Endothelial cell of umbilical vein (primary cell): Measurements from ENCODE around the gene CXXC5. TPM values are rescaled to one million over a fixed set of nuclear protein-coding genes. Genes with fewer than 3 reads are reported as not detected.

ENCODE experiments used
- BruUV-seq: library from RNA; stranded (reverse); fragments of 400-500 nt; replicated peaks from 2 replicates; lab custom pipeline; 2021; lab: Mats Ljungman, UMichigan
- CTCF ChIA-PET: fragments of 300-600, 350-600 bp; sonication (Branson Sonifier 250); formaldehyde crosslinking; loops from one replicate; lab custom pipeline; 2021; ENCODE audit warnings: antibody characterized with exemption, inconsistent platforms; lab: Charles Lee
- POLR2A ChIA-PET: fragments of 300-600, 350-600 bp; sonication (Branson Sonifier 250); formaldehyde crosslinking; loops from one replicate; lab custom pipeline; 2021; ENCODE audit warnings: antibody characterized with exemption, inconsistent platforms; lab: Charles Lee
- DNase-seq: peaks from one replicate; pipeline ENCODE4 v3.0.0-alpha.2; 2011; ENCODE audit warnings: low read depth, low spot score
- FAIRE-seq: peaks from 2 replicates; lab custom pipeline; 2011; peaks lifted over from hg19 to GRCh38; lab: Jason Lieb, UNC
- H2AFZ ChIP-seq: 2 replicates; pipeline ENCODE4 v1.6.0; 2012; ENCODE audit warnings: low read depth, low read length, control low read depth, inconsistent platforms
- H3K27ac ChIP-seq: 2 replicates; pipeline ENCODE4 v1.5.1; 2011; ENCODE audit warnings: low read depth, mild to moderate bottlenecking, control low read depth, low read length, moderate library complexity; ENCODE audit not compliant: insufficient read depth
- H3K27me3 ChIP-seq, 2 experiments: 2 replicates each; pipeline versions ENCODE4 v1.6.0 to v1.6.1; 2011; ENCODE audit warnings: low read length in 2 of 2, mixed read lengths in 1 of 2; ENCODE audit not compliant: control insufficient read depth in 2 of 2, insufficient read depth in 2 of 2
- H3K36me3 ChIP-seq, 2 experiments: 2 replicates in 1 of 2; 3 replicates in 1 of 2; pipeline ENCODE4 v1.5.1; 2011; ENCODE audit warnings: low read length in 2 of 2, mild to moderate bottlenecking in 1 of 2, moderate library complexity in 1 of 2; ENCODE audit not compliant: control insufficient read depth in 2 of 2, insufficient read depth in 2 of 2; ENCODE audit errors: extremely low read depth in 1 of 2
- H3K4me1 ChIP-seq: 3 replicates; pipeline ENCODE4 v1.5.1; 2011; ENCODE audit warnings: mild to moderate bottlenecking, low read length; ENCODE audit not compliant: control insufficient read depth, insufficient read depth; ENCODE audit errors: extremely low read depth
- H3K4me2 ChIP-seq: 2 replicates; pipeline ENCODE4 v1.6.1; 2011; ENCODE audit warnings: low read length, control low read depth, mixed read lengths; ENCODE audit not compliant: insufficient read depth
- H3K4me3 ChIP-seq, 3 experiments: fragments of 200-600 bp in 1 of 3; sonication (generic), shearing (Covaris generic) in 1 of 3; replicated peaks in 1 of 3; 2 replicates each; pipeline ENCODE4 v1.5.1; 2011 to 2016; ENCODE audit warnings: control low read depth in 3 of 3, low read length in 3 of 3, mild to moderate bottlenecking in 2 of 3, inconsistent platforms in 1 of 3, low read depth in 1 of 3, moderate library complexity in 1 of 3; ENCODE audit not compliant: insufficient read depth in 1 of 3
- H3K79me2 ChIP-seq: 2 replicates; pipeline ENCODE4 v1.6.0; 2012; ENCODE audit warnings: low read length, inconsistent platforms; ENCODE audit not compliant: control insufficient read depth, insufficient read depth
- H3K9ac ChIP-seq: replicated peaks from 2 replicates; pipeline ENCODE3; 2011; ENCODE audit warnings: low read length, control low read depth; ENCODE audit not compliant: insufficient read depth; ENCODE audit errors: extremely low read depth
- H3K9me1 ChIP-seq: replicated peaks from 3 replicates; pipeline ENCODE4 v1.6.0; 2011; ENCODE audit warnings: mild to moderate bottlenecking, low read length; ENCODE audit not compliant: control insufficient read depth, insufficient read depth; ENCODE audit errors: extremely low read depth
- H3K9me3 ChIP-seq: replicated peaks from 2 replicates; pipeline ENCODE4 v1.5.1; 2012; ENCODE audit warnings: low read length, inconsistent platforms; ENCODE audit not compliant: control insufficient read depth, insufficient read depth
- H4K20me1 ChIP-seq: replicated peaks from 2 replicates; pipeline ENCODE3; 2011; ENCODE audit warnings: mild to moderate bottlenecking, low read length; ENCODE audit not compliant: control insufficient read depth, insufficient read depth; ENCODE audit errors: extremely low read depth
- EZH2 ChIP-seq: IDR thresholded peaks from 2 replicates; pipeline ENCODE4 v1.6.1; 2012; ENCODE audit warnings: borderline replicate concordance, low read depth, mild to moderate bottlenecking, moderate library complexity, low read length, inconsistent platforms; ENCODE audit not compliant: severe bottlenecking
- FOS ChIP-seq: IDR thresholded peaks from 2 replicates; pipeline ENCODE4 v1.6.1; 2011; ENCODE audit warnings: mild to moderate bottlenecking, low read length, moderate library complexity, borderline replicate concordance; ENCODE audit not compliant: insufficient read depth
- GATA2 ChIP-seq: IDR thresholded peaks from 2 replicates; pipeline ENCODE4 v1.7.0; 2011; ENCODE audit warnings: low read depth, mild to moderate bottlenecking, moderate library complexity, mixed read lengths, low read length; ENCODE audit not compliant: insufficient read length, insufficient read depth
- JUN ChIP-seq: IDR thresholded peaks from 2 replicates; pipeline ENCODE4 v1.6.1; 2011; ENCODE audit warnings: borderline replicate concordance, low read depth; ENCODE audit not compliant: insufficient read length, insufficient read depth
- MYC ChIP-seq: IDR thresholded peaks from one replicate; pipeline ENCODE4 v1.6.1; 2011; ENCODE audit warnings: mild to moderate bottlenecking, low read depth, low read length
- POLR2A ChIP-seq: IDR thresholded peaks from 2 replicates; pipeline ENCODE4 v1.6.1; 2012; ENCODE audit warnings: low read depth, mild to moderate bottlenecking, control low read depth, low read length
- POLR2AphosphoS5 ChIP-seq: IDR thresholded peaks from 2 replicates; pipeline ENCODE4 v1.6.1; 2012; ENCODE audit warnings: low read depth, mild to moderate bottlenecking, control low read depth, low read length, moderate library complexity; ENCODE audit not compliant: insufficient read depth
- dilution Hi-C: fragments of 300-500 bp; cut with MboI; formaldehyde crosslinking; loops from one replicate; pipeline ENCODE4 v1.15.0; 2019; ENCODE audit warnings: low sequenced_read_pairs; ENCODE audit not compliant: extremely low pct_ligation_motif_present
- intact Hi-C: fragments of 100-400 bp; cut with micrococcal nuclease; formaldehyde crosslinking; loops from one replicate; pipeline ENCODE4 v1.10.0; 2022
- polyA plus RNA-seq, 4 experiments: library from polyadenylated mRNA; depleted of rRNA in 3 of 4; stranded (reverse) in 3 of 4; unstranded in 1 of 4; fragments of >200 nt; gene quantifications; 2 replicates each; pipeline versions ENCODE4 v1.2.1 to v1.2.3, GENCODE V29; 2011 to 2012; ENCODE audit warnings: missing spikeins in 1 of 4
- total RNA-seq: library from RNA; stranded (reverse); gene quantifications from 2 replicates; pipeline ENCODE4 v1.2.3, GENCODE V29; 2021
- TF ChIP-seq, protein P1 (sequence below): IDR thresholded peaks from 2 replicates; pipeline ENCODE4 v1.6.1; 2011; ENCODE audit not compliant: insufficient read depth, insufficient read length
- TF ChIP-seq, protein P2 (sequence below), 2 donors: IDR thresholded peaks; 1 replicate in 1 of 2; 2 replicates in 1 of 2; pipeline ENCODE4 v1.5.1; 2011; ENCODE audit warnings: low read length in 2 of 2, mild to moderate bottlenecking in 2 of 2, moderate library complexity in 2 of 2, control low read depth in 1 of 2, inconsistent platforms in 1 of 2, low read depth in 1 of 2; ENCODE audit not compliant: insufficient read depth in 1 of 2; ENCODE audit errors: extremely low read depth in 1 of 2

CXXC5 gene
- total and polyA plus RNA-seq, 2 donors (not counting 3 experiments of a cell fraction or from before 2014, with no cell fraction given): 2.7 to 5.5 TPM

DNA sequence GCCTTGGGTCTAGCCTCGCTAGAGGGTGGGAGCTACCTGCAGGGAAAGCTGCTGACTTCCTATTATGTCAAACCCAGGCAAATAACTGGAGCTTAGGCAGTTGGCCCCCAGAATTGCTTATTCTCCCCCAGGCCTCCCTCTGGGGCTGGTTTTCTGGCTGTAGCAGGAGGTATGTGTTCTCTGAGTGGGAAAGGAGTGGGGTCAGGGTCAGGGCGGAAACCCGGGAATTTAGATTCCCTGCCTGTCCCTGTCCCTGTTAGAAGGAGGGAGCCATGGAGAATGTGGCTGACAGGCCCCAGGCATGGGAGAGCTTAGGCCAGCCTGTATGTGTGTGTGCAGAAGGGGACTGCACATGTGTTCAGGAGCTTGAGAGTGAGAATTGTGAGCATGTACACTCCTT, 13.6 kb upstream of the CXXC5 start:
- no peaks in the 10 kb centered on the region for H3K27me3 ChIP-seq
- peaks cover 22% of the 10 kb centered on the region for H3K4me1 ChIP-seq
- no peak overlapping the region for H3K4me2 ChIP-seq
- dilution Hi-C loops (no loop called here), intact Hi-C loops (no loop called here)
- no peak overlapping the region for H2AFZ ChIP-seq
- TF ChIP-seq POLR2AphosphoS5: peak; percentile 3
- TF ChIP-seq, protein P1, sequence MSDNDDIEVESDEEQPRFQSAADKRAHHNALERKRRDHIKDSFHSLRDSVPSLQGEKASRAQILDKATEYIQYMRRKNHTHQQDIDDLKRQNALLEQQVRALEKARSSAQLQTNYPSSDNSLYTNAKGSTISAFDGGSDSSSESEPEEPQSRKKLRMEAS: no peak
- peaks cover 0 to 3% of the 10 kb centered on the region in 2 experiments for H3K36me3 ChIP-seq
- H3K9ac ChIP-seq: no peak overlapping the region
- DNase-seq (no peak), FAIRE-seq (peak; percentile 8)
- no peaks in the 10 kb centered on the region for H3K9me1 ChIP-seq
- no TSS peak for BruUV-seq
- no peaks in the 10 kb centered on the region for H3K79me2 ChIP-seq
- no peak overlapping the region for H3K27ac ChIP-seq
- H3K9me3 ChIP-seq: no peaks in the 10 kb centered on the region
- H4K20me1 ChIP-seq: peaks cover 2% of the 10 kb centered on the region
- H3K4me3 ChIP-seq: no peak overlapping the region
- ChIA-PET POLR2A (interaction anchor here (1.4 kb wide), 1 partner anchor 56 kb away, joined by 3 read pairs; no protein-coding TSS in a partner anchor), CTCF (interaction anchor here (1.0 to 10.3 kb wide), 8 partner anchors 16 to 133 kb away, joined by 3 to 240 read pairs (median 13); partner anchors contain the start of gene CXXC5)

GRCh38 chr5:139635191-139635590, 13.0 kb upstream of the CXXC5 start:
- CTCF ChIA-PET: interaction anchor here (0.9 to 10.3 kb wide), 19 partner anchors 8 to 334 kb away, joined by 3 to 240 read pairs (median 8); partner anchors contain the start of genes CXXC5 and UBE2D2
- Histone ChIP-seq H3K79me2 (no peaks in the 10 kb centered on the region), H3K9me1 (no peaks in the 10 kb centered on the region)

More at GRCh38 chr5:139635191-139635590, 13.0 kb upstream of the CXXC5 start:
- Histone ChIP-seq H3K4me1 (peaks cover 22% of the 10 kb centered on the region), H3K27me3 (no peaks in the 10 kb centered on the region), H3K9me3 (no peaks in the 10 kb centered on the region), H3K9ac (no peak overlapping the region), H2AFZ (no peak overlapping the region), H4K20me1 (peaks cover 2% of the 10 kb centered on the region), H3K4me2 (no peak overlapping the region), H3K36me3 (peaks cover 0 to 3% of the 10 kb centered on the region in 2 experiments), H3K4me3 (no peak overlapping the region), H3K27ac (no peak overlapping the region)
- POLR2A ChIA-PET: interaction anchor here (0.9 to 1.4 kb wide), 3 partner anchors 13 to 55 kb away, joined by 3 to 4 read pairs (median 3); partner anchors contain the start of gene CXXC5
- no peak for FAIRE-seq
- no peak for DNase-seq
- intact Hi-C loops: no loop called here
- dilution Hi-C loops: no loop called here
- TF ChIP-seq JUN (no peak), EZH2 (no peak), FOS (no peak), MYC (no peak), GATA2 (no peak), POLR2AphosphoS5 (no peak), POLR2A (no peak)
- TF ChIP-seq, protein P2, sequence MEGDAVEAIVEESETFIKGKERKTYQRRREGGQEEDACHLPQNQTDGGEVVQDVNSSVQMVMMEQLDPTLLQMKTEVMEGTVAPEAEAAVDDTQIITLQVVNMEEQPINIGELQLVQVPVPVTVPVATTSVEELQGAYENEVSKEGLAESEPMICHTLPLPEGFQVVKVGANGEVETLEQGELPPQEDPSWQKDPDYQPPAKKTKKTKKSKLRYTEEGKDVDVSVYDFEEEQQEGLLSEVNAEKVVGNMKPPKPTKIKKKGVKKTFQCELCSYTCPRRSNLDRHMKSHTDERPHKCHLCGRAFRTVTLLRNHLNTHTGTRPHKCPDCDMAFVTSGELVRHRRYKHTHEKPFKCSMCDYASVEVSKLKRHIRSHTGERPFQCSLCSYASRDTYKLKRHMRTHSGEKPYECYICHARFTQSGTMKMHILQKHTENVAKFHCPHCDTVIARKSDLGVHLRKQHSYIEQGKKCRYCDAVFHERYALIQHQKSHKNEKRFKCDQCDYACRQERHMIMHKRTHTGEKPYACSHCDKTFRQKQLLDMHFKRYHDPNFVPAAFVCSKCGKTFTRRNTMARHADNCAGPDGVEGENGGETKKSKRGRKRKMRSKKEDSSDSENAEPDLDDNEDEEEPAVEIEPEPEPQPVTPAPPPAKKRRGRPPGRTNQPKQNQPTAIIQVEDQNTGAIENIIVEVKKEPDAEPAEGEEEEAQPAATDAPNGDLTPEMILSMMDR (IDR thresholded peaks at IDR 0.05; ENCODE audit: extremely low read depth in 1 of 2, insufficient read depth in 1 of 2, low read depth in 1 of 2, low read length in 2 of 2): no peak
- TF ChIP-seq, protein P1: no peak
- no TSS peak for BruUV-seq
